HG02571 (cell line): ENCODE data around the gene CLCNKA.
"Not testable (repeated sequence)": the region's sequence is repeated elsewhere in the genome, so short reads cannot be mapped to it uniquely, and the experiment has no call there.

ENCODE experiments used
- ATAC-seq: cut with Tn5 transposase; IDR thresholded peaks from one replicate; pipeline ENCODE4 v1.9.1; 2021; ENCODE audit warnings: mild to moderate bottlenecking, moderate library complexity; ENCODE audit not compliant: unreplicated experiment

The CLCNKA gene

DNA sequence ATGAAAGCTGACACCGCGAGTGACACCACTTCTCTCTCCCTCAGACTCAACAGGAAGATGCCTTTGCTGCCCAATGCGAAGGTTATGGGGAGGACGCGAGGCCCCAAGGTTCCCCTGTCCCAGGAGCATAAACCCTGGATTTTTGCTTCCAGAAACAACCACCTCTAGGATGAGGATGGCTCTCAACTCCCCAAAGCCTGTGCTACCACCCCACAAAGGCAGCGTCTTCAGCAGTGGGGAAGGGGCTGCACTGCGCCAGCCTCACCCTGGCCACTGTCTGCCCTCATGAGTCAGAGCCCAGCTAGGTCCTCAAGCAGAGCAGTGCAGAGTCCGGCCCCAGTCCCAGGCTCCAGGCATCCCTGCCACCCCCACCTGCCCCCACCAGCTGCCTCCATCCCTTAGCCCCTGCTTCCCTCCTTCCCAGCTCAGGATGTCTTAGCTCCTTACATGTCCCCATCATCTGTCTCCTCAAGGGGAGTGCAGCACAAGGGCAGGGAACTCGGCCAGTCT lies 24.7 kb upstream of the CLCNKA start:
- no peak for ATAC-seq

GRCh38 chr1:15997637-15998280 lies 24.1 kb upstream of the CLCNKA start:
- no peak for ATAC-seq

- ATAC-seq = no peak
Measured at GRCh38 chr1:15998929-15999328, 22.9 kb upstream of the CLCNKA start.

GRCh38 chr1:16001274-16001673 lies 20.6 kb upstream of the CLCNKA start:
- not testable (repeated sequence) for ATAC-seq

- no peak for ATAC-seq
Measured at GRCh38 chr1:16005597-16005996, 16.2 kb upstream of the CLCNKA start.

GRCh38 chr1:16006010-16006409 lies 15.8 kb upstream of the CLCNKA start:
- no peak for ATAC-seq

GRCh38 chr1:16006552-16007485 lies 15.0 kb upstream of the CLCNKA start:
- no peak for ATAC-seq

- no peak for ATAC-seq
Measured at GRCh38 chr1:16007671-16008341, 14.0 kb upstream of the CLCNKA start.

DNA sequence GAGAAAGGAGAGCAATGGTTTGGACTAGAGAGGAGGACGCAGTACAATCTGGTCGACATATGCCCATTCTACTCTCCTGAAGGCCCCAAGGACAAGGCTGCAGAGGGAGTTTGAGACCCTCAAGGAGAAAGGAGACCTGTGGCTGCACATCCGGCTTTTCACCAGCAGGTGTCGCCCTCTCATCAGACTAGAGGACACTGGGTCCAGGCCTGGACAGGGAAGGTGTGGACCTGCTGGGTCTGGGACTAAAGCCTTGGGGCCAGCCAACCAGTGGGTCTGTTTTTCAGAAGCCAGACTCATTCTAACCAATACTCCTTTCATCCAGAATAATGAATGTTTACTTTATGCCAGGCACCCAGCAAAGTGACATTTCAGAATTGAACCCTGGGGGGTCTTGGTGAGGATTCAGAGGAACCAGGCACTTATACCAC lies 12.8 kb upstream of the CLCNKA start:
- ATAC-seq = no peak

DNA sequence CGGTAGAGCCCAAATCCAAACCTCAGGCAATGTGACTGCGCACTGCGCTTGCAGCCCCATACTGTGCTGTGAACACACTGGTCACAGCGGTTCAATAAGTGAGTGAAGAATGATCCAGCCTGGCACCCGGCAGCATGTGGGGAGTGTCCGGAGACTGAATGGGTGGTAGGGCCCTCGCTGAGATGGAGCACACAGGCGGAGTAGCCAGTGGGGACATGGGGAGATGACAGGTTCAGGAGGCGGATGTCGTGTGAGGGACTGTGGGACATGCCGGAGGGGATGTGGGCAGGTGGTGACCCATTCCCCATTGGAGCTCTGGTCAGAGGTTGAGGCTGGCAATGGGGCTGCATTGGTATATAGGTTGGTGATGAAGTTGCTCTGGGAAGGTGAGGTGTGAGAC lies 12.2 kb upstream of the CLCNKA start:
- ATAC-seq = no peak

- no peak for ATAC-seq
Measured at GRCh38 chr1:16010837-16011236, 11.0 kb upstream of the CLCNKA start.

DNA sequence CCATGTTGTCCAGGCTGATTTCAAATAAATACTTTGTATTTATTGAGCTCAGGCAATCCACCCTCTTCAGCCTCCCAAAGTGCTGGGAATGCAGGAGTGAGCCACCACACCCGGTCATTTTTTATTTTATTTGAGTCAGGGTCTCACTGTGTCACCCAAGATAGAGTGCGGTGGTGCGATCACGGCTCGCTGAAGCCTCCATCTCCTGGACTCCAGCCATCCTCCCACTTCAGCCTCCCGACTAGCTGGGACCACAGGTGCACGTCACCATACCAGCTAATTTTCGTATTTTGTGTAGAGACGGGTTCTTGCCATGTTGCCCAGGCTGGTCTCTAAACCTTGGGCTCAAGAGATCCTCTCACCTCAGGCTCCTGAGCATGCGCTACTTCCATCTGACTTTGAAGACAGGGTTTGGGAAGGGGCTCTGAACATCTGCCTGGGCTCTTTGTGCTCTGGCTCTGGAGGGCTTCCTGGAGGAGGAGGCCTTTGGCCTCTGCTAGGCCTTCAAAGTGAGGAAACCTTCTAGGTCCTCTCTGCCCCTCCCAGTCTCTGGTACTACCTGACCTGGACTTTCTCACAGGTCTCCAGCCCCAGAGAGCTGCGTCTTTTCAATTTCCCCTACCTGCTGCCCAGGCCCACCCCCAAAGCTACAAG lies 9.8 kb upstream of the CLCNKA start:
- ATAC-seq = no peak

- no peak for ATAC-seq
Measured at GRCh38 chr1:16012590-16013219, 9.1 kb upstream of the CLCNKA start.

- no peak for ATAC-seq
Measured at GRCh38 chr1:16013220-16013907, 8.5 kb upstream of the CLCNKA start.

DNA sequence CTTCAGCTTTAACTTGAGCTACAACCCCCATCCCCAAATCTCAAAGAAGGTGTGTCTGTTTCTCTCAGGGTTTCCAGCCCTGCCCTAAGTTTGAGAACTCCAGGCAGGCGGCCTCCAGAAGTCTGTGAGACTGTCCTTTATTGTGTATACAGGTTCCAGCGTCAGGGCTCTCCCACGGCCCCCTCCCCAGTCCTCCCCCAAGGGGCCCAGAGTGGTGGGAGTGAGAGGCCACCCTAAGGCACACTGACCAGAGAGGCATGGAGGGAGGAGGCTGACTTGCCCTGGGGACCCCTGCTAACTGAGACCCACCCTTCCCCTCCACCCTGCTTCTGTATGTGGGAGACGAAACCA lies 8.0 kb upstream of the CLCNKA start:
- ATAC-seq = no peak

- ATAC-seq = no peak
Measured at GRCh38 chr1:16014509-16015482, 7.0 kb upstream of the CLCNKA start.

- no peak for ATAC-seq
Measured at GRCh38 chr1:16015491-16015890, 6.3 kb upstream of the CLCNKA start.

DNA sequence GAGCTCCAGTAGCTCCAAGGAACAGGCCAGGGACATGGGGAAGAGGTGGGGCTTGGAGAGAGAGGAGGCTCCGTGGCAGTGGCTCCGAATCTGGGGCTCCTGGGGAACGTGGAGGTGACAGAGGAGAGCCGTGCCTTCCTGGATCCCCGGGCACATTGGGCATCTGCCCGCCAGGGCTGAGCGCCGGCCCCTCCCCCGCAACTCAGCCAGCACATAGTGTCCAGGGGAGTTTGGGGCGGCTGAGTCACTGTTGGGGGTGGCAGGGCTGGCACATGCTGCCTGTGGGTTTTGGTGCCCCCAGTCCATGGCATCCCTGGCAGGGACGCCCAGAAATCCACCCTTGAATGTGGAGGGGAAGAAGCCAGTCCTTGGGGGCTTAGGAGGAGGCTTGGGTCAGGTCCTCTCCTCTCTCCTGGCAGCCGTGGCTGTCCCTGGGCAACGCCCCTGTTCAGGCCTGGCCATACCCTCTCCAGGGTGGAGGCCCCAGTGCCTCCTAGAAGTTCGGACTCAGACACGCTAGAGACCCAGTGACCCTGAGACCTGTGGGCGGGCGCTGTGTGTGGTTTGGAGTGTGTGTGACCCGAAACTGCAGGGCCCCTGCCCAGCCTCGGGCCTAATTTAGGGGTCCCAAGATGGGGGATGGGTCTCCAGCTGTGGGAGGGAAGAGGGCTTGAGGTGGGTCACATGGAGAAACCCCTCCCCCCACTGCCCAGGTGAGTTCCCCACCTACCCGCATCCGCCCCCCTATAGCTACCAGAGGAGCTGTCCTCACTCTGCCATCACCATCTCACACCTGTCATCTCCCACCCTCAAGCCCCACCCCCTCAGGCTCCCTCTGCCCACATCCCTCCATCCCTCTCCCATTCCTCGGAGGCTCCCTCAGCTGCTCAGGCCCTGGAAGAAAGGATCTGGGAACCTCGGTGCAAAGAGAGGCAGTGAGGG lies 5.6 kb upstream of the CLCNKA start:
- ATAC-seq = no peak
